OCI-LY7 (cell line): ENCODE measurements around the gene FKBP6.
"Not testable (repeated sequence)": the region's sequence is repeated elsewhere in the genome, so short reads cannot be mapped to it uniquely, and the experiment has no call there.

Source experiments
- EZH2phosphoT487 ChIP-seq: fragments of 200-600 bp; sonication (generic); IDR thresholded peaks from 2 replicates; pipeline ENCODE4 v1.6.1; 2018; ENCODE audit warnings: low read depth, borderline replicate concordance, mild to moderate bottlenecking, mixed run types, antibody characterized with exemption, low read length, moderate library complexity, mixed read lengths
- TF ChIP-seq, protein P1 (sequence below): fragments of 200-600 bp; sonication (generic); conservative IDR thresholded peaks from 2 replicates; pipeline ENCODE4 v1.5.1; 2014; ENCODE audit warnings: mild to moderate bottlenecking, antibody characterized with exemption, low read length, moderate library complexity, mixed read lengths

DNA sequence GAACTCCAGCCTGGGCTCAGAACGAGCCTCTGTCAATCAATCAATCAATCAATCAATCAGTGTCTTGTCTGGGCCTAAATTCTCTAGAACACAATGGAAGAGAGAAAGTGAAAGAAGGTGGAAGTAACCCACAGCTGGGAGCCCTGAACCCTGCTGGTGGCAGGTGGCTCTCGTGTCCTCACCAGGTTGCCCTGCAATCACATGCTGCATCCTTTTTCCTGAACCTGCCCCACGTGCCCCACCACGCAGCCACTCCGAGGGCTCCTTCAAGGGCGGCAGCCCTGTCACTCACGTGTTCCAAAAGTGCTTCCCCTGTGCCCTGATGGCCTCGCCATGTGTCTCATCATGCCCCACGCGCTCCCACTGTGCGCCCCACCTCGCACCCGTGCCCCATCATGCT lies 512 bp upstream of the FKBP6 start:
- TF ChIP-seq, protein P1, sequence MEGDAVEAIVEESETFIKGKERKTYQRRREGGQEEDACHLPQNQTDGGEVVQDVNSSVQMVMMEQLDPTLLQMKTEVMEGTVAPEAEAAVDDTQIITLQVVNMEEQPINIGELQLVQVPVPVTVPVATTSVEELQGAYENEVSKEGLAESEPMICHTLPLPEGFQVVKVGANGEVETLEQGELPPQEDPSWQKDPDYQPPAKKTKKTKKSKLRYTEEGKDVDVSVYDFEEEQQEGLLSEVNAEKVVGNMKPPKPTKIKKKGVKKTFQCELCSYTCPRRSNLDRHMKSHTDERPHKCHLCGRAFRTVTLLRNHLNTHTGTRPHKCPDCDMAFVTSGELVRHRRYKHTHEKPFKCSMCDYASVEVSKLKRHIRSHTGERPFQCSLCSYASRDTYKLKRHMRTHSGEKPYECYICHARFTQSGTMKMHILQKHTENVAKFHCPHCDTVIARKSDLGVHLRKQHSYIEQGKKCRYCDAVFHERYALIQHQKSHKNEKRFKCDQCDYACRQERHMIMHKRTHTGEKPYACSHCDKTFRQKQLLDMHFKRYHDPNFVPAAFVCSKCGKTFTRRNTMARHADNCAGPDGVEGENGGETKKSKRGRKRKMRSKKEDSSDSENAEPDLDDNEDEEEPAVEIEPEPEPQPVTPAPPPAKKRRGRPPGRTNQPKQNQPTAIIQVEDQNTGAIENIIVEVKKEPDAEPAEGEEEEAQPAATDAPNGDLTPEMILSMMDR = not testable (repeated sequence)
- not testable (repeated sequence) for TF ChIP-seq EZH2phosphoT487
